22Rv1 (cell line): ENCODE data around the gene OR10H3.

Experiments
- CTCF ChIP-seq: fragments of 450-650 bp; IDR thresholded peaks from 2 replicates; pipeline ENCODE4 v1.5.1; 2017; ENCODE audit warnings: mild to moderate bottlenecking
- ZFX ChIP-seq: fragments of 450-650 bp; IDR thresholded peaks from 2 replicates; pipeline ENCODE4 v1.6.1; 2017; ENCODE audit warnings: antibody characterized with exemption, borderline replicate concordance

- no peak for TF ChIP-seq CTCF
- no peak for TF ChIP-seq ZFX
Observed at GRCh38 chr19:15776264-15776663, 38.5 kb downstream of the OR10H3 start.
